ENCODE measurements around the gene HNRNPK. TPM values are rescaled to one million over a fixed set of nuclear protein-coding genes. Genes with fewer than 3 reads are reported as not detected.
"Not testable (repeated sequence)": the region's sequence is repeated elsewhere in the genome, so short reads cannot be mapped to it uniquely, and the experiment has no call there.

The HNRNPK gene
- total and polyA plus RNA-seq, 2 experiments from 2014 or later: 568 to 601 TPM

DNA sequence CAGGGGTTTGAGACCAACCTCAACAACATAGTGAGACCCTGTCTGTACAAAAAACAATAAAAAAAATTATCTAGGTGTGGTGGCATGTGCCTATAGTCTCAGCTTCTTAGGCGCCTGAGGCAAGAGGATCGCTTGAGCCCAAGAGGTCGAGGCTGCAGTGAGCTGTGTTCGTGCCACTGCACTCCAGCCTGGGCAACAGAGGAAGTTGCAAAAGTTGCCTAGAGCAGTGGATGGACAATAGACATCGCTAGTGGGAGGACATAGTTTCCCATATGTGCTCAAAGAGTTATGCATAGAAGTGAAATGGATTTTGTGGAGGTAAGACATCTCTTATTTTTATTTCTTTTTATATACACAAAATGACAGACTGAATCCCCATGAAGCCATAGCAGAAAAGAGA lies 19.0 kb downstream of the HNRNPK start:
- TF ChIP-seq, protein P1, sequence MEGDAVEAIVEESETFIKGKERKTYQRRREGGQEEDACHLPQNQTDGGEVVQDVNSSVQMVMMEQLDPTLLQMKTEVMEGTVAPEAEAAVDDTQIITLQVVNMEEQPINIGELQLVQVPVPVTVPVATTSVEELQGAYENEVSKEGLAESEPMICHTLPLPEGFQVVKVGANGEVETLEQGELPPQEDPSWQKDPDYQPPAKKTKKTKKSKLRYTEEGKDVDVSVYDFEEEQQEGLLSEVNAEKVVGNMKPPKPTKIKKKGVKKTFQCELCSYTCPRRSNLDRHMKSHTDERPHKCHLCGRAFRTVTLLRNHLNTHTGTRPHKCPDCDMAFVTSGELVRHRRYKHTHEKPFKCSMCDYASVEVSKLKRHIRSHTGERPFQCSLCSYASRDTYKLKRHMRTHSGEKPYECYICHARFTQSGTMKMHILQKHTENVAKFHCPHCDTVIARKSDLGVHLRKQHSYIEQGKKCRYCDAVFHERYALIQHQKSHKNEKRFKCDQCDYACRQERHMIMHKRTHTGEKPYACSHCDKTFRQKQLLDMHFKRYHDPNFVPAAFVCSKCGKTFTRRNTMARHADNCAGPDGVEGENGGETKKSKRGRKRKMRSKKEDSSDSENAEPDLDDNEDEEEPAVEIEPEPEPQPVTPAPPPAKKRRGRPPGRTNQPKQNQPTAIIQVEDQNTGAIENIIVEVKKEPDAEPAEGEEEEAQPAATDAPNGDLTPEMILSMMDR (IDR thresholded peaks at IDR 0.05; ENCODE audit: low read depth, low read length): no peak
- H3K4me1 ChIP-seq (ENCODE audit: low read depth): no peaks in the 10 kb centered on the region
- H3K4me3 ChIP-seq: no peak overlapping the region
- H3K27ac ChIP-seq: no peak overlapping the region
- no peaks in the 10 kb centered on the region for H3K9me3 ChIP-seq (ENCODE audit: low read depth)
- no peaks in the 10 kb centered on the region for H3K36me3 ChIP-seq
- no peak for DNase-seq (ENCODE audit: low read depth in 1 of 2, low spot score in 1 of 2)
- no peaks in the 10 kb centered on the region for H3K27me3 ChIP-seq

DNA sequence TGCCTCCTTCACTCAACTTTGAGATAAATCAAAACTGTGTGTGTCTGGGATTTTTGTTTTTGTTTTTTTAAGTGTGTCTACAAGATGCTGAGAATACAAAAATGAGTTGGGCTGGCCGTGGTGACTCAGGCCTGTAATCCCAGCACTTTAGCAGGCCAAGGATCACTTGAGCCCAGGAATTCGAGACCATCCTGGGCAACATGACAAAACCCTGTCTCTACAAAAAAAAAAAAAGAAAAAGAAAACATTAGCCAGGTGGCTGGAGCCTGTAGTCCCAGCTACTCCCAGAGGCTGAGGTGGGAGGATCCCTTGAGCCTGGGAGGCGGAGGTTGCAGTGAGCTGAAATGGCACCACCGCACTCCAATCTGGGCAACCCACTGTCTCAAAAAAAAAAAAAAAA lies 21.0 kb downstream of the HNRNPK start:
- peak in 1 of 2 donors; percentile 72 for DNase-seq (ENCODE audit: low read depth in 1 of 2, low spot score in 1 of 2)
- TF ChIP-seq, protein P1 (IDR thresholded peaks at IDR 0.05; ENCODE audit: low read depth, low read length): no peak

DNA sequence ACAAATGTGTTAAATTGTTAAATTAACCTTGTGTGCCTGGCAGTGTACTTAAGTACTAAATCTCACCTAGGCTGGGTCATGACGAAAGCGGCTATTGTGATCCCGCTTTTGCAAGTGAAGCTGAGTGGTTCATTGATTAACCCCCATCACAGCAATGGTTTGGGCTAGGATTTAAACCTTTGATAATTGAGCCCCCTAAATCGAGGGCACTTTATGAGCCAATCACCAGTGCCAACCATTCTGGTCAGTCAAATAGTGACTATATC lies 22.8 kb downstream of the HNRNPK start:
- TF ChIP-seq, protein P1 (IDR thresholded peaks at IDR 0.05; ENCODE audit: low read depth, low read length): no peak
- Histone ChIP-seq H3K9me3 (ENCODE audit: low read depth) (no peaks in the 10 kb centered on the region), H3K4me3 (no peak overlapping the region), H3K27ac (no peak overlapping the region), H3K36me3 (no peaks in the 10 kb centered on the region), H3K4me1 (ENCODE audit: low read depth) (no peaks in the 10 kb centered on the region), H3K27me3 (no peaks in the 10 kb centered on the region)
- no peak for DNase-seq (ENCODE audit: low read depth in 1 of 2, low spot score in 1 of 2)

More for the DNA sequence above, 21.0 kb downstream of the HNRNPK start:
- Histone ChIP-seq H3K9me3 (ENCODE audit: low read depth) (no peaks in the 10 kb centered on the region), H3K36me3 (no peaks in the 10 kb centered on the region), H3K4me3 (no peak overlapping the region), H3K27me3 (no peaks in the 10 kb centered on the region), H3K27ac (no peak overlapping the region), H3K4me1 (ENCODE audit: low read depth) (no peaks in the 10 kb centered on the region)

DNA sequence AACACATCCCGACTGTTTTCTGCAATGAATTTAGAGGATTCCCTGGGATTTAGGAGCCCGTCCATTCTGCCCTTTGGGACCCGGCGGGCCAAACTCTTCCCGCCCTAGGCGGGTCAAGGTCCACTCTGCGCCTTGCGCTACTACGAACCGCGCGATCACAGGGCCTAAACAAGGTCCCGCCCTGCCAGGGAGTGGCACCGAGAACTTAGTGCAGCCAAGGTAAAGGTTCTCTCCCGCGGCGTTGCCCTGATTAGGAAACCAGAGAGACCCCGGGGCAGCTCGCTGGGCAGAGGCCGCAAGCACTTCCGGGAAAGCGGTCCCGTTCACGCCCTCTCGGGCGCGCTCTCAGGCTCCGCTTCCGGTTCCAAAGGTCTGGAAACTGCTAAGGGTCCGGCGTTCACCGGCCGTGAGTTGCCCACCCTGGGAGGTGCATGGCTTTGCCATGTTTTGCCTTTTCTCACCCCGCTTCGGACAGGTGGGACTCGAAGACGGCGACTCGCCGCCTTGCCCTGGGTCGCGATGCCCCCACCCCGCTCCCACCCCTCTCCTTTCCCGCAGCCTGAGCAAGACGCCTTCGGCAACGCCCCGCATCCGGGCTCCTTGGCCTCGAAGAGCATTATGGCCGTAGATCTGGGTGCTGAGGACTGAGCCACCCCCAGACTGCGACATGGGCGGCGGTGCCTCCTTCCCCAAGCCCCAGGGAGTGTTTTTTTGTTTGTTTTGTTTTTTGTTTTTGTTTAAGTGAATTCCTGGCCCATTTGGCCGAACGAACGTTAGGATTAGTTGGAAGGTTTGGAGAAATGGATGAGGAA lies 23.4 kb downstream of the HNRNPK start:
- no peaks in the 10 kb centered on the region for H3K36me3 ChIP-seq
- peak in 1 of 2 donors; percentile 74 for DNase-seq (ENCODE audit: low read depth in 1 of 2, low spot score in 1 of 2)
- TF ChIP-seq, protein P1 (IDR thresholded peaks at IDR 0.05; ENCODE audit: low read depth, low read length): no peak
- H3K9me3 ChIP-seq (ENCODE audit: low read depth): no peaks in the 10 kb centered on the region
- H3K27ac ChIP-seq: no peak overlapping the region
- no peaks in the 10 kb centered on the region for H3K27me3 ChIP-seq
- H3K4me1 ChIP-seq (ENCODE audit: low read depth): no peaks in the 10 kb centered on the region
- no peak overlapping the region for H3K4me3 ChIP-seq

DNA sequence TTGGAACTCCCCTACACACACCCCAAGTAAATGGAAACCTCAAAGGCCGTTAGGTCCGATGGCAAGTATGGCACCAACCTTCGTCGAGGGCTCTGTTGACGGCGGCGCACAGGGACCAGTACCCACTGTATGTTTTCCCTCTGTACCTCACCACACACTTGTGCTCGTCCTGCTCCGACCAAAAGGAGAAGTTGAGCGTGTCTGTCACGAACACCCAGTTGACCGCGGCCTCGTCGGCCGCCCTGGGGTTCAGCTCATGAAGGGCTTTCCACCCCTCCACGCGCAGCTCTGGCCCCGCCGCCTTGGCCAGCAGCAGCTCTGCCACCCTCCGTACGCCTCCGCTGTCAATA lies 24.0 kb downstream of the HNRNPK start:
- H3K9me3 ChIP-seq (ENCODE audit: low read depth): no peaks in the 10 kb centered on the region
- no peak overlapping the region for H3K27ac ChIP-seq
- H3K36me3 ChIP-seq: no peaks in the 10 kb centered on the region
- no peaks in the 10 kb centered on the region for H3K27me3 ChIP-seq
- H3K4me1 ChIP-seq (ENCODE audit: low read depth): no peaks in the 10 kb centered on the region
- no peak for DNase-seq (ENCODE audit: low read depth in 1 of 2, low spot score in 1 of 2)
- H3K4me3 ChIP-seq: no peak overlapping the region
- TF ChIP-seq, protein P1 (IDR thresholded peaks at IDR 0.05; ENCODE audit: low read depth, low read length): no peak

DNA sequence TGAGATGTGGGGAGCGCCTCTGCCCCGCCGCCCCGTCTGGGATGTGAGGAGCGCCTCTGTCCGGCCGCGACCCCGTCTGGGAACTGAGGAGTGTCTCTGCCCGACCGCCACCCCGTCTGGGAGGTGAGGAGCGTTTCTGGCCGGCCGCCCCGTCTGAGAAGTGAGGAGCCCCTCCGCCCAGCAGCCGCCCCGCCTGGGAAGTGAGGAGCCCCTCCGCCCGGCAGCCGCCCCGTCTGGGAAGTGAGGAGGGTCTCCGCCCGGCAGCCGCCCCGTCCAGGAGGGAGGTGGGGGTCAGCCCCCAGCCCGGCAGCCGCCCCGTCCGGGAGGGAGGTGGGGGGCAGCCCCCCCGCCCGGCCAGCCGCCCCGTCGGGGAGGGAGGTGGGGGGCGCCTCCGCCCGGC lies 31.9 kb downstream of the HNRNPK start:
- not testable (repeated sequence) for DNase-seq (ENCODE audit: low read depth in 1 of 2, low spot score in 1 of 2); H3K4me1 ChIP-seq (ENCODE audit: low read depth); H3K27ac ChIP-seq; H3K36me3 ChIP-seq; H3K4me3 ChIP-seq; H3K27me3 ChIP-seq; H3K9me3 ChIP-seq (ENCODE audit: low read depth)

Measured in cardiac muscle cell (in vitro differentiated cells and primary cell).